HepG2 (cell line): ENCODE data around the gene L3MBTL1. TPM values are rescaled to one million over a fixed set of nuclear protein-coding genes. Genes with fewer than 3 reads are reported as not detected.

Experiments
- FUBP1 ChIP-seq: sonication (generic); formaldehyde crosslinking; IDR thresholded peaks from 2 replicates; pipeline ENCODE4 v1.5.1; 2020; ENCODE audit warnings: missing genetic modification reagents, mild to moderate bottlenecking, borderline replicate concordance
- GATAD1 ChIP-seq: IDR thresholded peaks from 2 replicates; pipeline ENCODE4 v1.6.1; 2016; ENCODE audit warnings: missing genetic modification reagents, missing compliant biosample characterization
- GLI4 ChIP-seq: sonication (generic); formaldehyde crosslinking; IDR thresholded peaks from 2 replicates; pipeline ENCODE4 v1.5.1; 2020; ENCODE audit warnings: missing genetic modification reagents, mild to moderate bottlenecking, moderate library complexity, borderline replicate concordance
- KDM5B ChIP-seq: sonication (generic); formaldehyde crosslinking; IDR thresholded peaks from 2 replicates; pipeline ENCODE4 v1.4.0; 2020; ENCODE audit warnings: missing genetic modification reagents, mild to moderate bottlenecking, borderline replicate concordance
- NR2F6 ChIP-seq, 2 experiments: IDR thresholded peaks; 2 replicates each; pipeline ENCODE4 v1.6.1; 2016; ENCODE audit warnings: antibody characterized with exemption in 1 of 2, mild to moderate bottlenecking in 1 of 2
- PRDM4 ChIP-seq: sonication (generic); formaldehyde crosslinking; IDR thresholded peaks from 2 replicates; pipeline ENCODE4 v1.9.0; 2021; ENCODE audit warnings: missing genetic modification reagents, borderline replicate concordance
- RBAK ChIP-seq: sonication (generic); formaldehyde crosslinking; IDR thresholded peaks from 2 replicates; pipeline ENCODE4 v1.5.1; 2020; ENCODE audit warnings: mild to moderate bottlenecking, missing genetic modification reagents
- TBX2 ChIP-seq: sonication (generic); formaldehyde crosslinking; IDR thresholded peaks from 2 replicates; pipeline ENCODE4 v1.5.0; 2020; ENCODE audit warnings: missing genetic modification reagents, mild to moderate bottlenecking, borderline replicate concordance
- TFE3 ChIP-seq: IDR thresholded peaks from 2 replicates; pipeline ENCODE4 v1.6.1; 2016
- XRCC5 ChIP-seq: fragments of 200-400 bp; formaldehyde crosslinking; optimal IDR thresholded peaks from 2 replicates; pipeline ENCODE3; 2017; ENCODE audit warnings: mild to moderate bottlenecking, low read length
- ZBTB3 ChIP-seq: sonication (generic); formaldehyde crosslinking; IDR thresholded peaks from 2 replicates; pipeline ENCODE4 v1.4.0; 2020; ENCODE audit warnings: low read depth, mild to moderate bottlenecking, moderate library complexity, missing genetic modification reagents, borderline replicate concordance
- ZBTB7B ChIP-seq: sonication (generic); formaldehyde crosslinking; IDR thresholded peaks from 2 replicates; pipeline ENCODE4 v1.4.0; 2020; ENCODE audit warnings: missing genetic modification reagents
- ZMAT3 ChIP-seq: sonication (generic); formaldehyde crosslinking; conservative IDR thresholded peaks from 2 replicates; pipeline ENCODE4 v1.7.0; 2021; ENCODE audit warnings: missing genetic modification reagents
- ZMYM2 ChIP-seq: sonication (generic); formaldehyde crosslinking; IDR thresholded peaks from 2 replicates; pipeline ENCODE4 v1.8.0; 2022; ENCODE audit warnings: mild to moderate bottlenecking, missing genetic modification reagents
- ZNF124 ChIP-seq: sonication (generic); formaldehyde crosslinking; IDR thresholded peaks from 2 replicates; pipeline ENCODE4 v1.4.0; 2020; ENCODE audit warnings: missing genetic modification reagents
- ZNF17 ChIP-seq: sonication (generic); formaldehyde crosslinking; IDR thresholded peaks from 2 replicates; pipeline ENCODE4 v1.5.0; 2020; ENCODE audit warnings: mild to moderate bottlenecking, missing genetic modification reagents
- ZNF224 ChIP-seq: sonication (generic); formaldehyde crosslinking; IDR thresholded peaks from 2 replicates; pipeline ENCODE4 v1.5.0; 2020; ENCODE audit warnings: mild to moderate bottlenecking, missing genetic modification reagents
- ZNF274 ChIP-seq: sonication (generic); formaldehyde crosslinking; IDR thresholded peaks from 2 replicates; pipeline ENCODE4 v1.5.1; 2020; ENCODE audit warnings: mild to moderate bottlenecking, missing genetic modification reagents
- ZNF431 ChIP-seq: sonication (generic); formaldehyde crosslinking; IDR thresholded peaks from 2 replicates; pipeline ENCODE4 v1.9.0; 2022; ENCODE audit warnings: missing genetic modification reagents, low read depth, mild to moderate bottlenecking, borderline replicate concordance
- ZNF776 ChIP-seq: sonication (generic); formaldehyde crosslinking; IDR thresholded peaks from 2 replicates; pipeline ENCODE4 v1.4.0; 2020; ENCODE audit warnings: mild to moderate bottlenecking, missing genetic modification reagents
- polyA plus RNA-seq, 8 experiments: library from polyadenylated mRNA; depleted of rRNA in 3 of 8; stranded (reverse) in 7 of 8; unstranded in 1 of 8; fragments of >200 nt; fragmentation: Illumina TruSeq in 4 of 8; extraction: Trizol in 4 of 8; gene quantifications; 2 replicates each; pipeline versions ENCODE4 v1.2.1 to v1.2.3, GENCODE V29; 2011 to 2016; ENCODE audit warnings: low read depth in 4 of 8, missing spikeins in 1 of 8, mixed read lengths in 1 of 8; ENCODE audit not compliant: insufficient read depth in 1 of 8
- total RNA-seq, 5 experiments: library from RNA; depleted of rRNA; stranded (reverse); fragments of >200 nt; fragmentation: Illumina TruSeq; extraction: Trizol; gene quantifications; 2 replicates each; pipeline ENCODE4 v1.2.3, GENCODE V29; 2016; ENCODE audit warnings: low read depth in 1 of 5
- TF ChIP-seq, protein P1 (sequence below): conservative IDR thresholded peaks from 2 replicates; pipeline ENCODE4 v1.6.1; 2018; ENCODE audit warnings: missing genetic modification reagents

L3MBTL1 gene
- total and polyA plus RNA-seq, 2 of the 13 experiments (the other 11 are each of a cell fraction or from before 2014, with no cell fraction given) = 9.0 to 17.8 TPM

DNA sequence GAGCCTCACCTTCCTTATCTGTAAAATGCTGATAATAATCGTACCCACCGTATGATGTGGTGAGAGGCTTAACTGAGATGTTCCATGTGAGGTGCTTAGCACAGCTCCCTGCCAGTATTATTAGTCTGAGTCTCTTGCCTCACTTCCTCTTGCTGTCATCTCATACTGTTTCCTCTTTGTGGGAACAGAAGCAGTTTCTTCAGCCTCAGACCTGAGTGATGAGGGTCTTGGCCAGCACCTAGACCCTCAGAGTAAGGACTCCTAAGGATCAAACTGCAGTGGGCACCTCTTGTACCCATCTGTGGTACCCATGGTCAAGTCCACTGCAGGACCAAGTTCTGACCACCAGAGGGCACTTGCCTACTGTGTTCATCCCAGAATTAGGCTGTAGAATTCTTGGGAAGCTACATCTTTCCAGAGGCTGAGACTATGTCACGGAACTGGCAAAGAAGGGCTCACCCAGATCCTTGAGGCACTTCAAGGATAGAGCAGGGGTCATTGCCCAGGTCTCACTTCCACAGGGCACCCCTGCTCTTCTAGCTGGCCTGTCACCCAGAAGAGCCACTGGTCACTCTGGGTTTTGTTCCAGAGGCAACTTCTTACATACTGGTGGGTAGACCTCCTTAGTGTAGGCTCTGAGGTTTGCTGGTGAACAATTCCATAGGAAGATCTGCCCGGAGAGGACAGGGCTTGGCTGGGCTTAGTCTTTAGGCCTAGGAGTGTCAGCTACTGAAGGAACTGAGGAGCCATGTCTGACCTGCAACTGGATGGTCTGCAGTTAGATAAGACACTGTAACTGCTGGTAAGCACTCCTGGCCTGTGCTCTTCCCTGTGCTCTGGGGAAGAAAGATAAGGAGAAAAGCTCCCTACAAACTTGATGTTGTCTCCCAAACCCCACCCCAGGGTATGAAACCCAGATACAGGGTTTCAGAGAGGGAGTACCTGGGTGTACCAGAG is 30.7 kb downstream of the L3MBTL1 start (continued):
- TF ChIP-seq, protein P1, sequence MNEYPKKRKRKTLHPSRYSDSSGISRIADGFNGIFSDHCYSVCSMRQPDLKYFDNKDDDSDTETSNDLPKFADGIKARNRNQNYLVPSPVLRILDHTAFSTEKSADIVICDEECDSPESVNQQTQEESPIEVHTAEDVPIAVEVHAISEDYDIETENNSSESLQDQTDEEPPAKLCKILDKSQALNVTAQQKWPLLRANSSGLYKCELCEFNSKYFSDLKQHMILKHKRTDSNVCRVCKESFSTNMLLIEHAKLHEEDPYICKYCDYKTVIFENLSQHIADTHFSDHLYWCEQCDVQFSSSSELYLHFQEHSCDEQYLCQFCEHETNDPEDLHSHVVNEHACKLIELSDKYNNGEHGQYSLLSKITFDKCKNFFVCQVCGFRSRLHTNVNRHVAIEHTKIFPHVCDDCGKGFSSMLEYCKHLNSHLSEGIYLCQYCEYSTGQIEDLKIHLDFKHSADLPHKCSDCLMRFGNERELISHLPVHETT (CRISPR knock-in tag) = no peak
- no peak for TF ChIP-seq ZNF431 (CRISPR knock-in tag)
- TF ChIP-seq PRDM4 (CRISPR knock-in tag) = no peak
- TF ChIP-seq RBAK (CRISPR knock-in tag) = no peak
- no peak for TF ChIP-seq ZNF224 (CRISPR knock-in tag)
- no peak for TF ChIP-seq ZBTB7B (CRISPR knock-in tag)
- peak; percentile 33; the same call in 1 of the 2 replicates for TF ChIP-seq TBX2
- TF ChIP-seq XRCC5 = peak; percentile 92
- peak; percentile 31; the same call in 1 of the 2 replicates for TF ChIP-seq ZNF274
- 0 out of 2 replicates have a peak, but pooled peaks have one; percentile 12 for TF ChIP-seq TFE3 (CRISPR knock-in tag)
- TF ChIP-seq ZMYM2 (CRISPR knock-in tag) = no peak
- TF ChIP-seq GATAD1 = peak; percentile 48
- TF ChIP-seq ZBTB3 (CRISPR knock-in tag) = no peak
- TF ChIP-seq ZNF17 (CRISPR knock-in tag) = no peak
- 0 out of 2 replicates have a peak, but pooled peaks have one; percentile 43 for TF ChIP-seq FUBP1 (CRISPR knock-in tag)
- no peak for TF ChIP-seq NR2F6 (IDR thresholded peaks at IDR 0.05)
- peak; percentile 28; the same call in 1 of the 2 replicates for TF ChIP-seq NR2F6 (CRISPR knock-in tag; IDR thresholded peaks at IDR 0.05)
- TF ChIP-seq GLI4 (CRISPR knock-in tag) = no peak
- TF ChIP-seq ZNF124 (CRISPR knock-in tag) = peak; percentile 64; the same call in 1 of the 2 replicates
- no peak for TF ChIP-seq KDM5B (CRISPR knock-in tag)
- no peak for TF ChIP-seq ZMAT3 (CRISPR knock-in tag)
- TF ChIP-seq ZNF776 = peak; percentile 36; the same call in 1 of the 2 replicates
